ENCODE data around the gene SPECC1L.

Gene SPECC1L

DNA sequence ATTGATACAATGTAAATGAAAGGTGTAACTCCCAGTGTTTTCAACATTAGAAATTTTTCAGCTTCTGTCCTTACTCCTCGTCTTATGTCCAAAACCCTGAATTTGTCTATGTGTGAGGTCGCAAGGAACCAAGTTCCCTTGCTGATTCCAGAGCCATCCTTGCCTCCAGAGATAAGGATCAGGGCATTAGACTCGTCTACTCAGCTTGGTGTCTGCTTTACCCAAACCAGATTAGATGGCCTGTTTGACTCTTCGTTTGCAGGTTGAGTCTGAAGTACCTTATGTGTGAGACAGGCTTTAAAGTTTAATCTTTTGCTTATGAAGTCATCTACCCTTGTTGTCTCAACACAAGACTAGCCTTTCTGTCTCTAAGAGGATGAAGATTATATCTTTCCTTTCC lies 55.6 kb downstream of the SPECC1L start:
- no peak for DNase-seq

DNA sequence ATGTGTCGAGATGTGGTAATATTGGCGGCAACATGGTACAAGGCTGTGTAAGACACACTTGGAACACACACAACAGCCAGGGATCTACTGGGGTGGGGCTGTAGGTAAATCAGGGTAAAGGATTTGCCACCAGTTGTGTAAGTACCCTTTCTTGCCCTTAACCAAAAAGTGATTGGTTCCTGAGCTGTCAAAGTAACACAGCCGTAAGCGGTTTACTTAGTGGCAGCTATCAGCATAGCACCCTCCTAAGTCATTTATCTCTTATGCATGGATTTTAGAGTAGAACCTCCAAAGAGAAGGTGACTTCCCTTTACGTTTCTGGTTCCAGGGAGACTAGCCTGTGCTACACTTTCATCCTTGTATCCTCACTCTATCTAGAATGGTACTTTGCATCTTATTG lies 57.2 kb downstream of the SPECC1L start:
- DNase-seq, result no peak

DNA sequence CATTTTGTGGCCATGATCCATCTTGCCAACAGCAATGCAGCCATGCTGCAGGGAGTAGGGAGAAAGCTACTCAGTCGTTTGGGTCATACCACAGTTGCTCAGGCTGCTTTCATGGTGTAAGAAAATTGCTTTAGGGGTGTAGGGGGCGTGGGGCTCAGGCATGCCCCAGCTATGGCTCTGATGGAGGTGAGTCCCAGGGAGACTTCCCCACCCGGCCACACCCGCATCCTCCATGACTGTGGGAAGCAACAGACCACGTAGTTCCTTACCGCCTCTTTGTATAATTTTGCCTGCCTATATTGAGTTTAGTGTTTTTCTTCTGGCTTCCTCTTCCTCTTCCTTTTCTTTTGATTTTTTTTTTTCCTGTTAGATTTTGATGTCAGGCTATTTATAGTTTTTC lies 58.8 kb downstream of the SPECC1L start:
- no peak for DNase-seq

DNA sequence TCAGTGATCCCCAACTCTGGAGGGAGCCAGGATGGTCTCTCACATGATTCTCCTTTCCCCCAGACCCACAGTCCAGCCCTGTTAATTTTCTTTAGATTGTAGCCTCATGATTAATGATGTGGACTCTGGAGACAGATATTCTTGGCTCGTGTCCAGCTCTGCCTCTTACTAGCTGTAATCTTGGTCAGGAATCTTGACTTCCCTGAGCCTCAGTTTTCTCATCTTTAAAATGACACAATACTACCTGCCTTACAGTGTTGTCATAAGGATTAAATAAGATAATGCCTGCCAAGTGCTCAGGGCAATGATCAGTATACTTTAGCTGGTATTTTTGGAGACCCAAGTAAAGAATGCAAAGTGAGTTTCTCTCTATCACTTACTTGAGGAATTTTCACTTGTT lies 60.0 kb downstream of the SPECC1L start:
- DNase-seq, result no peak

DNA sequence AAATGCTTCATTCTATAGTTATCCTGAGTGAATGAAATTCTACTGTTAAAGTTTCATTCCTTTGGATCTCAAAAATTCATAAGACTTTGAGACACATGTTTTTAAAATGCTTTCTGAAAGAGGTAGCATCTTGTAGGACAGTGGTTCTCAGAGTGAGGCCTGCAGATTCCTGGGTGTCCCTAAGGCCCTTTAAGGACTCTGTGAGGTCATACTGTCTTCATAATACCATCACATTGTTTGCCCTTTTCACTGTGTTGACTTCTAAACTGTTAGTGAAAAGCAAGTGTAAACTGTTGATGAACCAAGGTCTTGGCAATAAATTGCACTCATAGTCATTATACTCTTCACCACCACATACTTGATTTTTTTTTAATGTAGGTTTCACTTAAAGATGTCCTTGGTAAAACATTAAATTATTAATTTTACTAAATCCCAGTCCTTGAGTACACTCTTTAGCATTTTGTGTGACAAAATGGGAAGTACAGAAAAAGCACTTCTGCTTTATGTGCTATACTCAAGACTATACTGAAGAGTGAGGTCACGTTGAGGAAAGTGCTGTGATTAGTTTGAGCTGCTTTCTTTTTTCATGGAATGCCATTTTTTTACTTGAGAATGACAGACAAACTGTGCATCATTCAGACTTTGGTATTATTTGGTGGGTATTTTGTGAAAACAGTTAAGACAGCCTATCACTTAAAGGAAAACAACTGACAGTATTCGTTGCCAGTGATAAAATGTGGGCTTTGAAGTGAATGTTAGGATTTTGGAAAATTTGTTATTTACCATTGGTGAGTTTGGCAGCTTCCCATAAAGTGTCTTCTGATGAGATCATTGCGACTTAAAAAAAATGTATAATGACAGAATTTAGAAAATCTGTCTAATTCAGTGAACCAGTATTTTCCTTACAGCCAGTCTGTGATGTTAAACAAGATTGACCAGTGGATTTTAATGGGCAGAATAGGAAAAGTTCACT lies 61.1 kb downstream of the SPECC1L start:
- DNase-seq, result no peak

DNA sequence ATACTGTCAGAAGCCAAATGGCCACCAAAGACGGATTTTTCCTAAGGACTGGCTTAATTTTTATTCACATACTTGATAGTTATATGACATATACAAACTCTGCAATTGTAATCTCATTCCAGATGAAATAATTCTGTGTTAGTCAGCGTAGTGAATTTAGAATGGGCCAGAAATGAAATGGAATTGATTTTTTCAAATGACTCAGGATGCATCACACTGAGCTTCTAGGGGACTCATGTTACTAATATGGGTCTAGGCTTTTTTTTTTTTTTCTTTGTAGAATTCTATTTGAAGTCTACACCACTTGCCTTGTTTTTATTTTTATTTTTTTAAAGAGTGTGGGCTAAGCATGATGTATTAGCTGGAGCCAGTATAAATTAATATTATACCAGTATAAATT lies 62.7 kb downstream of the SPECC1L start:
- no peak for DNase-seq

DNA sequence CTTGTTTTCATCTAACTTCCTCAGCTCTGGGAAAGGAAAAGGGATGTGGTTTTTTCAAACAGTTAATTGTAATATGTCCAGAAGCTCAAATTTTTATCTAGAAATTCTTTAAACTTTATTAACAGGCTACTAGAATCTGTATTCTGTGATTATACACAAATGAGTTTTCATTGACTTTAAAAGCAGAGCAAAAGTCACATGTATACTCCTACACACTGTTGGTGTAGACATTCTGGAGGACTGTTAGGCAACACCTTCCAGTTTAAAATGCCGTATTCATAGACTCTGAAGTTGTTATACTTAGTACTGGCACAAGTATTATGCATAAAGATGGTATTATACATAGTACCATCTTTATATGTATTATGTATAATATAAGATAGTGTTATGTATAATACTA lies 64.9 kb downstream of the SPECC1L start:
- no peak for DNase-seq

DNA sequence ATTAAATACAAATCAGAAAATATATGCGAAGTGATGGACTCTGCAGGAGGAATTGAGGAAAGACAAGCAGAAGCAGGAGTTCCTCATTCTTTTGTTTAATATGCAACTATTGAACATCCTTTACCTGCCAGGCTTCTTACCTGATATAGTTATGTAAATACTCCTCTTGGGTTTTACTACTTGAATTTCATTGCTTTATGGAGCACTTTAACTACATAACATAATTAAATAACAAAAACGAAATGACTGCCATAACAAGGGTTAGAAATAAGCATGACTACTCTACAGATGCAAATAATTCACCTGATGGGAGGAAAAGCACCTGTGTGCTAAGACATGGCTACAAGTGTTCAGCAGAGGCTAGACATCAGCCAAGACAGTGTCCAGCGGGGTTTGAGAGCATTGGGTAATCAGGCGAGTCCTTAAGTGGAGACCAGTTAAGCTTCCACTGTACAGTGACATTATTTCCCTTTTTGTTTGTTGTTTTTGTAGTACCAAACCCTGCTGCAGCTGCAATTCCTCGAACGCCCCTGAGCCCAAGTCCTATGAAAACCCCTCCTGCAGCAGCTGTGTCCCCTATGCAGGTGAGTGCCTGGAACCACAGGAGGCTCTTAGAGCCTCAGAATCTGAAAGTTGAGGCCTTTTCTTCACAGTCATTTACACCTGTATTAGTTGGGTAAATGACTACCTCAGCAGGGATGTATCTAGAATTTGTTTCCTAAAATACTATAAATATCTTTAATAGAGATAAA lies 67.4 kb downstream of the SPECC1L start:
- DNase-seq, result no peak

DNA sequence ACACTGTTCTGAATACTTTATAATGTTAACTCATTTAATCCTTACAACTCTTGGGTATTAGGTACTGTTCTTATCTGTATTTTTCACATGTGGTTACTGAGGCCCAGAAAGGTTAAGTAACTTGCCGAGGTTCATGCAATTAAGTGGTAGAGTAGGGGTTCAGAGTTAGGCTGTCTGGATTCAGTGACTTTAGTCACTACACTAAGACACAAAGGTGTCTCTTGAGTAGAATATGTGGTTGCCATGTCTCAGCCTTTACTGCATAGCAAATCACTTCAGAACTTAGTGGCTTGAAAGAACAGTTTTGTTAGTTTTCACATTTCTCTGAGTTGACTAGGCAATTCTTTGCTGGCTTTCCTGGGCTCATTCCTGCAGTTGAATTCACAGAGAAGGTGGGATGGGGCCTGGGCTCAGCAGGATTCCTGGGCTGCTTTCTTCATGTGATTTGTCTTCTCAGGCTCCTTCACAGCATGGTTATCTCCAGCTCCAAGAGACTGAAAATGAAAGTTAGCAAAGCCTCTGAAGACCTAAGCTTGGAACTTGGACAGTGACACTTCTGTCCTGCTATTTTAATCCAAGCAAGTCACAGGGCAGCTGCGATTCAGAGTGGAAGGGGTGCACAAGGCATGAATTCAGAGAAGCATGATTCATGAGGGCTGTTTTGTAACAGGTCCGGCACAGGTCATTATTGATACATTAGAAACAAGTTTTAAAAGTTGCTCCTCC lies 68.3 kb downstream of the SPECC1L start:
- DNase-seq, result no peak

DNA sequence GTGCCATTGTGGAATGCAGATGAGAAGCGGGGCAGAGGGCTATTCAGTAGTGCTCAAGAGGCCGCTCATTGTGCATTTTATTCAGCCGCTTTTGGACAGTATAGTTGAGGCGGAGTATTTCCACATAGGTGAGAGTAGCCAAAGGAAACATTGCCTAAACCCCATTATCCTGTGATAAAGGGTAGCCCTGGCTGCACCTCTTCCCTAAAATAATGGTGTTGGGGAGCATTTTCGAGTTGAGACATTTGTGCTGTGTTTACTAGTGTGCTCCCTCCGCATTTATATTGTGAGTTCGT lies 68.8 kb downstream of the SPECC1L start:
- no peak for DNase-seq

DNA sequence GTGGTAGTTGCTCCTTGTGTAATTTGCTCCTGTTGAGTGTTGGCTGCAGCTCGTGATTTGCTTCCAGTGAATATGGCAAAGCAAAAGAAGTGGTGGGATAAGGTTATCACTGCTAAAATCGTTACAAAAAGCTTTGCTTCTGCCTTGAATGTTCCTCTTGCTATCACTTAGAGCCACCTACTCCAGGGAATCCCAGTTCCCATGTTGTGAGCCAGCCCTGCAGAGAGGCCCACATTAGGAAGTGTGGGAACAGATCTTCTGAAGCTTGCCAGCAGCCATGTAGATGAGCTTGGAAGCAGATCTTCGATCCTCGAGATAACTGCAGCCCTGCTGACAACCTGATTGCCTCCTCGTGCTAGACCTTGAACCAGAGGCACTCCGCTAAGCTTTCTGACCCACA lies 71.0 kb downstream of the SPECC1L start:
- no peak for DNase-seq

DNA sequence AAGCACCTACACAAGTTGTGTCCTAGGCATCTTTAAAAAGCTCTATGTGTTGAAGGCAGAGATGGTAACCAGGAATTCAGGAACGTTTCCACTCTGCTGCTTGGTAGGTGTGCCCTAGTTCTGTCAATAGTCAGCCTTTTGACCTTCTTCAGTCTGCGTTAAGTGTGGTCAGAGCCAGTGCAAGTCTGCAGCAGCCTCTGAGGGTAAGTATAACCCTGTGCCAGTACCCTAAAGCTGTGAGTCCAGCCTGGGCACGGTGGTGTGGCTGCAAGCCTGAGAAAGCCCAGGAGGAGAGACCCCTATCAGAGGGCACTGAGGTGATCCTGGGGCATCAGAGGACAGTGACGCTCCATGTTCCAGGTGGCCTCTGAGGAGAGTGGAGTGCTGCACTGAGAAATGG lies 80.0 kb downstream of the SPECC1L start:
- DNase-seq, result no peak

DNA sequence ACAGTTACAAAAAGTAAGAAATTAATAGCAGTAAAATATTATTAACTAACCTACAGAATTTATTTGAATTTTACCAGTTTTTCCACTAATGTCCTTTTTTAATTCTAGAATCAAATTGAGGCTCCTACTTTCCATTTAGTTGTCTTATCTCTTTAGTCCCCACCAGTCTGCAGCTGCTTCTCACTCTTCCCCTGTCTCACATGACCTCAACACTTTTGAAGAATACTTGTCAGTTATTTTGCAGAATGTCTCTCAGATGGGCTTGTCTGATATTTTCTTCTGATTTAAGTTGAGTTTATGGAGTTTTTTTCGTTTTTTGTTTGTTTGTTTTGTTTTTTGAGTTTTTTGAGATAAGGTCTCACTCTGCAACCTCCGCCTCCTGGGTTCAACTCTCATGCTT lies 82.5 kb downstream of the SPECC1L start:
- DNase-seq, result no peak

DNA sequence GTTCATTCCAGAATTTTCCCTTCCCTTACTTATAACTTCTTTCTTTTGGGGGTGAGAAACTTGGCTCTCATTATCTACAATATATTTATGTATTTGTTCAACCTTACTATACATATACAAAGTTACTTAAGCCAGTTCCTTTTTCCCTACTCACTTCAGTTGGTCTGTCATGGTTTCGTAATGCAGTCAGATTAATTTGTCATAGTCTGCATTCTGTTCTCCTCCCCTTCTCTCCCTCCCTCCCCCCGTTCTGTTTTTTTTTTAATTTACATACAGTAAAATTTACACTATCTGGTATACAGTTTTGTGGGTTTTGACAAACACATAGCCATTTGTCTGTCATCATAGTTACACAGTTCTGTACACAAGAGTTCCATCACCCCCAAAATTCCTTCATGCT lies 84.9 kb downstream of the SPECC1L start:
- DNase-seq, result no peak

DNA sequence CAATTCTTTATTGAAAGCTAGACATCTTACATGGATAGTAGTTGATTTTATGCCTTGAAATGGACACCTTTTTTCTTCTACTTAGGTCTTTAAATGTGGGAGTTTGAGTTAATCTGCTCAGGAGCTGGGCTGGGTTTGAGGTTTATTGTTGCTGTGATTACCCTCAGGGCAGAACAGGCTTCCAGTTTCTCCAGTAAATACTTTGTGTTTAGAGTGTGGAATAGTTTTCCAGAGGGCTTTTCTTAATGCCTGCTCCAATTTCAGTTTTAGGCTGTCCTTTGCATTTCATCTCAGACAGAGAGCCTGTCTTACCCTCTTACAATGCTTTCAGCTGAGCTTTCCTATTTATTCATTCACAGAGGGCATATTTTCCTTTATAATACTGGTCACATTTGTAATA lies 86.9 kb downstream of the SPECC1L start:
- DNase-seq, result no peak

DNA sequence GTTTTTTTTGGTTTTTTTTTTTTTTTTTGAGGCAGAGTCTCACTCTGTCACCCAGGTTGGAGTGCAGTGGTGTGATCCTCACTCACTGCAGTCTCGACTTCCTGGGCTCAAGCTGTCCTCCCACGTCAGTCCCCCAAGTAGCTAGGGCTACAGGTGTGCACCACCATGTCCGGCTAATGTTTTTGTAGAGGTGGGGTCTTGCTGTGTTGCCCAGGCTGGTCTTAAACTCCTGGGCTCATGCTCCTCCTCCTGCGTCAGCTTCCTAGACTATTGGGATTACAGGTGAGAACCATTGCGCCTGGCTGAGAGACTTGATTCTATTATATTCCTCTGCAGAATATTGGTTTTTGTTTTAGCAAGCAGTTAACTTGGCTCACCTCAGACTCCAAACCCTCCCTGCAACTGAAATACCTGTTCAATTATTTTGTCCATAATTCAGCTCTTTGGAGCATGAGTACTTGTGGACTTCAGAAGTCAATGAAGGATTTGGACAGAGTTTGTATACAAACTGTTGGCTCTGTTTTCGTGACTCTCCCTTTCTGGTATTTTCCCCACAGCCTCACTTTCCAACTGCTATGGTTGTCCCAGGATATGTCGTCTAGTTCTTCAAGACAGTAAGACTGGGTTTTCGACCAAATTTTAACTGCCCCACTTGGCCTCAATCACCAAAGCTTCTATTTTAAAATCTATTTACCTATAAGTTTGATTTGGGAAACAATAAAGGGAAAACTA lies 87.6 kb downstream of the SPECC1L start:
- no peak for DNase-seq

DNA sequence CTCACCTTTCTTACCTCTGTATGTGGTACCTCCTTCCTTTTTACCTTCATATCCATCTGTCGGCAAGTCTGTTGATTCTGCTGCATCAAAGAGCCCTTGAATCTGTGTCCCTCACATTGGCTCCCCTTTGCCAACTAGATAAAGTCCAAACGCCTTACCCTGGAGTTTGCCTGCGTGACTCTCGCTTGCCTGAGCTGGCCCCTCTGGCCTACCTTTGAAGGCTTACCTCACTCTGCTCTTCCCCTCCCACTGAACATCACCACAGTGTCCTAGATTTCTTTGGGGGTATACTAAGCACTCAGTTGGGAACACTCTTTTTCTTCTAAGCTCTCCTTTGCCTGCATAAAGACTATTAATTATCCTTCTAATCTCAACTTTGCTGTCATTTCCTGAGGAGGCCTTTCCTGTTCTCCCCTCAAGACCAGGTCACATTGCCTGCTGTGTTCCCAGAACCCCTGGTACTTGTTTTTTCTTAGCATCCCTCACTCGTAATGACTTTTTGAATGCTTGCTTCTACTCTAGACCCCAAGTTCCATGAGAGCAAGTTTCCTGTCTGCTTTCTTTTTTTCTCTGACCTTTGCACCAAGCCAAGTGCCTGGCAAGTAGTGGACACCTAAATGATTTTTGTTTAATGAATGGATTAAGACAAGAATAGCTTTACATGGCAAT lies 89.0 kb downstream of the SPECC1L start:
- no peak for DNase-seq

DNA sequence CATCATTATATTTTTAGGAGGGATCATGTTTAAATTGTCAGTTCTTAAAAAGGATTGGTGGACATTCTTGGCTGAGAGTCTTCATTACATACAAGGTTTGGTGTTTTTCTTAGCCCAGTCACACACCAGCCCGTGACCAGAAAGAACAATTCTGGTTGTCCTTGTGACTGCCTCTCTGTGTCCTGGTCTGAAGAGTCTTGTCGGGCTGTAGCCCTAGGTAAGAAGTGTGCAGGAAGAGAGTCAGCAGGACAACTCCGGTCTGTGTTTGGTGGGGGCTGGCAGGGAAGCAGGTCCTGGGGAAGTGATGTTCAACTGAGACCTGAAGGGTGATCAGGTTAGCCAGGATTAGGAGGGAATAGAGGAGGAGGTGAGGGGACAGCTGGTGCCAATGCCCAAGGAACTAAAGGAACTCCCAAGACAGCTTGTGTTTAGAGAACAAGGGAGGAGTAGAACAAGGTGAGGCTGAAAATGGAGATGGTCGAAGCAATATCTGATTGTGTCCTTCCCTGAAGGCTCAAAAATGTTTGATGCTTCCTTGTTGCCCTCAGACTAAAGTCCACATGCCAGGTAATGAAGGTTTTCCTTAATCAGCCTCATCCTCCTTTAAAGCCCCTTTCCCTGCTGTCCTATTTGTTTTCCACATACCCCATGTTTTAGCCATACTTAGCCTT lies 91.5 kb downstream of the SPECC1L start:
- DNase-seq, result no peak

DNA sequence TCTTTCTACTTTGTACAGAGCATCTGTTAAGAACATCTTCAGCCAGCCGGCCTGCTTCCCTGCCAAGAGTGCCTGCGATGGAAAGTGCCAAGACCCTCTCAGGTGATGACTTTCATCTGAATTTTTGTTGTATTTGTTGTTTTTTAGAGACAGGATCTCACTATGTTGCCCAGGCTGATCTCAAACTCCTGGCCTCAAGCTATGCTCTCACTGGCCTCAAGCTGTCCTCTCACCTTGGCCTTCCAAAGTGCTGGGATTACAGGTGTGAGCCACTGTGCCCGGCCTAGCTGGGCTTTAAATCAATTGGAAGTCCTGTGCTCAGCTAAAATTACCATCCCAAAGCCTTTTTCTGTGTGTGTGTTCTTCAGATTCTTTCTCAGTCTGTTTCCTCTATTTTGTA lies 92.6 kb downstream of the SPECC1L start:
- DNase-seq, result no peak

DNA sequence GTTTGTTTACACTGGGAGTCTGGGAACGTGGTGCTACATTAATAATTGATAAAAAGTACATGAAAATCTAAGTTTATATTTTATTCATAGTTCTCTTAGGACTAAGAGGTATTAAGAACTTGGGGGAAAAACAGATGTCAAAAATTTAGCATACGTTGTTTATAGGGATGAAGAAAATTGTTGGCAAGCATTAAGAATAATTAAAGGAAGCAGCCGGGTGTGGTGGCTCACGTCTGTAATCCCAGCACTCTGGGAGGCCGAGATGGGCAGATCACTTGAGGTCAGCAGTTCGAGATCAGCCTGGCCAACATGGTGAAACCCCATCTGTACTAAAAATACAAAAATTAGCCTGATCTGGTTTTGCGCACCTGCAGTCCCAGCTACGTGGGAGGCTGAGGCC lies 96.1 kb downstream of the SPECC1L start:
- DNase-seq, result no peak

DNA sequence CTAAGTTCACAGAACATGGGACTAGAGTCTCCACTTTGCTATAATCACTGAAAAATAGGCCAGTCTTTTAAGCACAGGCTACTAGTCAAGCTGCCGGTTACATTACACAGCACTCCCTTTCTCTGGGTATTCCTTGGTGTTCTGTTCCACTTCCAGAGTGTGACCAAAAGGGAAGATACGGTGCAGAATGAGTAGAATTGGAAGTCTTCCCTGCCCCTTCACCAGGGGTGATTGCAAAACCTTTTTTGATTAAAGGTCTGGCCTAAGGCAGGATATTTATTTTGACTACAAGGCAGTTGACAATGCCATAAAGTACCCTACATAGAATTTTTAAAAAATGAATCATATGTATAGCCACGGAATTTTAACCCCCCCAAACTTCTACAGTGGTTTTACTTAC lies 97.2 kb downstream of the SPECC1L start:
- DNase-seq, result no peak

DNA sequence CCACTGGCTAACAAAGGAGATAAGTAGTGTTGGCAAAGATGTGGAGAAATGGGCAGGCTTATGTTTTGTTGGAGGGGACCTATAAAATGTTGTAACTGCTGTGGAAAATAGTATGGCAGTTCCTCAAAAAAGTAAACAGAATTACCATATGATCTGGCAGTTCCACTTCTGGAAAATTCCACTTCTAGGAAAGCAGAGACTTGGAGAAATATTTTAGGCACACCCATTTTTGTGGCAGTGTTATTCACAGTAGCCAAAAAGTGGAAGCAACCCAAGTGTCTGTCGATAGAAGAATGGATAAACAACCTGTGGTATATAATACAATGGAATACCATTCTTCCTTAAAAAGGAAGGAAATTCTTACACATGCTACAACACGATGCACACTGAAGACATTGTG lies 99.8 kb downstream of the SPECC1L start:
- DNase-seq, result no peak

Measured in NCI-H748 treated with DMSO at 0.1 percent for 48 hours (cell line).